SU-DHL-6 (cell line): ENCODE measurements around the gene PAX4.
A peak's percentile ranks its signal among the peaks of the same experiment; 100 is the strongest.

Source experiments
- H2AFZ ChIP-seq: fragments of 200-600 bp; sonication (generic); 2 replicates; pipeline ENCODE4 v1.6.1; 2014; ENCODE audit warnings: low read depth, mild to moderate bottlenecking, moderate library complexity, mixed read lengths, antibody characterized with exemption, low read length; ENCODE audit not compliant: severe bottlenecking
- H3F3A ChIP-seq: fragments of 200-600 bp; shearing (Covaris generic); 2 replicates; pipeline ENCODE4 v1.6.0; 2016; ENCODE audit warnings: antibody characterized with exemption, mild to moderate bottlenecking; ENCODE audit not compliant: insufficient read depth
- H3K27ac ChIP-seq: fragments of 200-600 bp; sonication (generic); 2 replicates; pipeline ENCODE4 v1.5.1; 2016; ENCODE audit warnings: low read depth, mild to moderate bottlenecking, low read length, moderate library complexity, mixed read lengths
- H3K27me3 ChIP-seq: fragments of 200-600 bp; sonication (generic), shearing (Covaris generic); 2 replicates; pipeline ENCODE4 v1.6.0; 2014; ENCODE audit warnings: mild to moderate bottlenecking, low read length
- H3K36me3 ChIP-seq: fragments of 200-600 bp; sonication (generic); 2 replicates; pipeline ENCODE4 v1.6.1; 2014; ENCODE audit warnings: mild to moderate bottlenecking, low read length, mixed read lengths
- H3K4me2 ChIP-seq: fragments of 300-600, 200-600 bp; shearing (Covaris generic), sonication (generic); 2 replicates; pipeline ENCODE4 v1.6.0; 2014; ENCODE audit warnings: low read length, low read depth, mild to moderate bottlenecking; ENCODE audit not compliant: poor library complexity, severe bottlenecking
- H3K4me3 ChIP-seq: fragments of 200-600 bp; sonication (generic); 2 replicates; pipeline ENCODE4 v1.5.1; 2014; ENCODE audit warnings: antibody characterized with exemption, low read length, mild to moderate bottlenecking, mixed read lengths; ENCODE audit not compliant: insufficient read depth, poor library complexity, severe bottlenecking
- H3K79me2 ChIP-seq: fragments of 200-600 bp; sonication (generic); 2 replicates; pipeline ENCODE4 v1.6.1; 2014; ENCODE audit warnings: mild to moderate bottlenecking, low read length, moderate library complexity; ENCODE audit not compliant: insufficient read depth
- H3K9ac ChIP-seq: fragments of 200-600 bp; sonication (generic); 2 replicates; pipeline ENCODE4 v1.7.0; 2014; ENCODE audit warnings: mild to moderate bottlenecking, low read length
- H3K9me2 ChIP-seq: fragments of 200-600 bp; sonication (generic); replicated peaks from 2 replicates; pipeline ENCODE4 v1.6.1; 2014; ENCODE audit warnings: low read length; ENCODE audit not compliant: insufficient read depth
- H3K9me3 ChIP-seq: fragments of 200-600 bp; sonication (generic); 2 replicates; pipeline ENCODE4 v1.6.1; 2014; ENCODE audit warnings: low read length, mixed read lengths; ENCODE audit not compliant: insufficient read depth
- H4K20me1 ChIP-seq: fragments of 200-600 bp; sonication (generic); 2 replicates; pipeline ENCODE4 v1.6.1; 2014; ENCODE audit warnings: low read depth, mild to moderate bottlenecking, antibody characterized with exemption, low read length, moderate library complexity, mixed read lengths
- EZH2phosphoT487 ChIP-seq: fragments of 200-600 bp; sonication (generic), shearing (Covaris generic); conservative IDR thresholded peaks from 2 replicates; pipeline ENCODE4 v1.6.1; 2018; ENCODE audit warnings: mild to moderate bottlenecking, antibody characterized with exemption, low read length, moderate library complexity, mixed read lengths
- TF ChIP-seq, protein P1 (sequence below): fragments of 200-600 bp; sonication (generic); IDR thresholded peaks from one replicate; pipeline ENCODE4 v1.5.1; 2017; ENCODE audit warnings: antibody characterized with exemption, mild to moderate bottlenecking, low read length, moderate library complexity; ENCODE audit not compliant: insufficient read depth, poor library complexity, severe bottlenecking

PAX4 gene

DNA sequence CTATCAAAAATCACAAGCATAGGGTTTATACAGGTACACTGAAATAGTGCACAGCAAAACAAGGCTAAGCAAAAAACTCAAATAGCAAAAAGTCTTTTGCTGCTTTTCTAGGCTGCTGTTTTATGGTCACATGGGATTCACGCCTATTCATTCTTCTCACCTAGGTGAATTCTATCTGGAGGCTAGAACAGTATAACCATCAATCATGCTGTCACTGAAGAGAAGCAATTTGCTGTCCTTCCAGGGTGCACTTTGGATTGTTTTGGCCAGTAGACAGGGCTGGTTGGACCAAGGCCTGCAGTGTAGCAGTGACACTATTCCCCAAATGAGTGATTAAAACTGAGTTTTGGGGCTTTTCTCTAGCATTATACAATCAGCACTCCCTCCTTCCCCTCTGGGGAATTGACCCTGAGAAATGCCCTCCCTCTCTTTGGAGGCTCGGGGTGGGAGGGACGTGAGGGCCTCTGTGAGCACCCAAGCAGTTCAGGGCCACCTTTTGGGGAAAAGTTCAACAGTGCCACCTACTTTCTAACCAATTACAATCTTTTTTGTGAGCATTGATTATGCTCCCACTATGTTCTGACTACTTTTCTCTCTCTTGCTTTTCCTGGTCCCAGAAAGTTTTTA lies 17.8 kb upstream of the PAX4 start:
- Histone ChIP-seq H4K20me1 (no peaks in the 10 kb centered on the region), H3K9me3 (no peaks in the 10 kb centered on the region), H3K4me2 (no peak overlapping the region), H3K36me3 (no peaks in the 10 kb centered on the region), H3F3A (no peaks in the 10 kb centered on the region), H3K9ac (no peak overlapping the region), H2AFZ (no peak overlapping the region), H3K27ac (no peak overlapping the region), H3K4me3 (no peak overlapping the region), H3K79me2 (no peaks in the 10 kb centered on the region), H3K27me3 (no peaks in the 10 kb centered on the region), H3K9me2 (no peaks in the 10 kb centered on the region)
- TF ChIP-seq, protein P1, sequence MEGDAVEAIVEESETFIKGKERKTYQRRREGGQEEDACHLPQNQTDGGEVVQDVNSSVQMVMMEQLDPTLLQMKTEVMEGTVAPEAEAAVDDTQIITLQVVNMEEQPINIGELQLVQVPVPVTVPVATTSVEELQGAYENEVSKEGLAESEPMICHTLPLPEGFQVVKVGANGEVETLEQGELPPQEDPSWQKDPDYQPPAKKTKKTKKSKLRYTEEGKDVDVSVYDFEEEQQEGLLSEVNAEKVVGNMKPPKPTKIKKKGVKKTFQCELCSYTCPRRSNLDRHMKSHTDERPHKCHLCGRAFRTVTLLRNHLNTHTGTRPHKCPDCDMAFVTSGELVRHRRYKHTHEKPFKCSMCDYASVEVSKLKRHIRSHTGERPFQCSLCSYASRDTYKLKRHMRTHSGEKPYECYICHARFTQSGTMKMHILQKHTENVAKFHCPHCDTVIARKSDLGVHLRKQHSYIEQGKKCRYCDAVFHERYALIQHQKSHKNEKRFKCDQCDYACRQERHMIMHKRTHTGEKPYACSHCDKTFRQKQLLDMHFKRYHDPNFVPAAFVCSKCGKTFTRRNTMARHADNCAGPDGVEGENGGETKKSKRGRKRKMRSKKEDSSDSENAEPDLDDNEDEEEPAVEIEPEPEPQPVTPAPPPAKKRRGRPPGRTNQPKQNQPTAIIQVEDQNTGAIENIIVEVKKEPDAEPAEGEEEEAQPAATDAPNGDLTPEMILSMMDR = no peak
- TF ChIP-seq EZH2phosphoT487 = no peak

DNA sequence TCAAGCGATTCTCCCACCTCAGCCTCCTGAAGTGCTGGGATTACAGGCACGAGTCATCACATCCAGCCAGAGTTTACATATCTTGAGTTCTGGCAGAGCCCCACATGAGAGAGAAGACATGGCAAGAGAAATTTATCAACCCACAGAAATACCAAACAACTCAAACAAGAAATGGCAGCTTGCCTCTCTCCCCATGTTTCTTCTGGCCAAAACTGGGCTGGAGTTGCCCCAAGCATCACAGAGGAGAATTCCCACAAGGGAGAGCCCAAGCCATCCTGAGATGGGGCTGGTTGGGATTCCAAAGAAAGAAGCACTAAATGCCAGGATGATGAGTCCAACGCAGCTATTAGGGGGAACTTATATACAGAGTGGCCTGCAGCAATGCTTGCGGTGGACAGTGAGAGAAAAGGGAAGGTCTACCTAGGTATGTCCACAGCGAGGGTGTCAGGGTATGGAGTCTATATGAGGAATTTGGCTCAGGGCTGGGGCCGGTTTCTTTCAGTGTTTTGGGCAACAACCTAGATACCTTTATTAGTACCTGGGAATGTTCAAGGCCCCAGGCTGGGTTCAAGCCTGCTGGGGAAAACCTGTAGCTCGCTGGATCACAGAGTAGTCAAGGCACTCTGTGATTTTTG lies 14.5 kb upstream of the PAX4 start:
- Histone ChIP-seq H3K4me3 (no peak overlapping the region), H3K9me3 (no peaks in the 10 kb centered on the region), H3K9me2 (no peaks in the 10 kb centered on the region), H3K27ac (no peak overlapping the region), H3F3A (no peaks in the 10 kb centered on the region), H3K27me3 (no peaks in the 10 kb centered on the region), H3K36me3 (no peaks in the 10 kb centered on the region), H3K79me2 (no peaks in the 10 kb centered on the region), H3K9ac (no peak overlapping the region), H2AFZ (no peak overlapping the region), H4K20me1 (no peaks in the 10 kb centered on the region), H3K4me2 (no peak overlapping the region)
- no peak for TF ChIP-seq EZH2phosphoT487
- TF ChIP-seq, protein P1 = no peak

DNA sequence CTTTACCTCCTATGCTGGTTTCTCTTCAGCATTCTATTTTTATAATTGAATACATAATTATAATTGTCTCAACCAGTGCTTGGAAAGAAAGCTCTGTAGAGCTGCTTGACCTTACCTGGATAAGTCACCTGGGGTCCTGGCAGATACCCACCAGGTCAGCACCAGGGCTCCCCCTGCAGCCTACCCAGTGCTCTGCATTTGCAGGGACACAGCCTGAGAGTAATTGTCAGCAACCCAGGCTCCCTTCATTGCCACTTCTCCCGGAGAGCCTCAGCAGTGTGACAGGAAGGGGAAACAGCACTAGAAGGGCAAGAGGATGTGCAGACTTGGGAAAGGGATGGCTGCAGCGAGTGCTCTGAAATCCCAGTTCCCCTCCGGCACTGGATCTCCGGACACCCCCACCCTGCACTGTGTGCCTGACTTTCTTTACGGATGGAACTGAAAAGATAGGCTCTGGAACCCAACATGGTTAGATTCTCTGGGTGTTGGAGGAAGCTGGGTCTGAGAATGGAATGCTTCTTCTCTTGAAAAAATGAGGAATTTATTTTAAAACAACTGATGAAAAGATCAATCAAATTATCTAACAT lies 11.4 kb upstream of the PAX4 start:
- no peaks in the 10 kb centered on the region for H3F3A ChIP-seq
- H2AFZ ChIP-seq = no peak overlapping the region
- no peak for TF ChIP-seq EZH2phosphoT487
- TF ChIP-seq, protein P1 = peak; percentile 58
- no peaks in the 10 kb centered on the region for H3K9me2 ChIP-seq
- H3K9me3 ChIP-seq = no peaks in the 10 kb centered on the region
- H3K36me3 ChIP-seq = no peaks in the 10 kb centered on the region; the same call in 1 of the 2 replicates
- H4K20me1 ChIP-seq = no peaks in the 10 kb centered on the region
- H3K4me2 ChIP-seq = no peak overlapping the region
- H3K9ac ChIP-seq = no peak overlapping the region
- no peaks in the 10 kb centered on the region for H3K27me3 ChIP-seq
- no peak overlapping the region for H3K27ac ChIP-seq
- H3K4me3 ChIP-seq = no peak overlapping the region
- H3K79me2 ChIP-seq = no peaks in the 10 kb centered on the region
